GM13977 (cell line): ENCODE results near the gene TMOD2.

Experiments
- DNase-seq: peaks from one replicate; pipeline ENCODE4 v3.0.0; 2012; ENCODE audit warnings: low spot score
- CTCF ChIP-seq: IDR thresholded peaks from 2 replicates; pipeline ENCODE4 v1.5.1; 2012; ENCODE audit warnings: mild to moderate bottlenecking, control low read depth; ENCODE audit not compliant: insufficient read depth; ENCODE audit errors: extremely low read depth, missing control alignments
- in situ Hi-C: fragments of 300-500 bp; cut with MboI; formaldehyde crosslinking; loops from one replicate; pipeline ENCODE4 v1.12.0; 2022; ENCODE audit warnings: low sequenced_read_pairs, low pct_unique_long_range_greater_than_20kb, mixed read lengths, inconsistent platforms; ENCODE audit not compliant: unreplicated experiment

TMOD2 gene

GRCh38 chr15:51861557-51862359 is 110.4 kb downstream of the TMOD2 start:
- in situ Hi-C loops = no loop called here
- no peak for TF ChIP-seq CTCF
- DNase-seq = no peak

GRCh38 chr15:51863131-51863530 is 111.7 kb downstream of the TMOD2 start:
- TF ChIP-seq CTCF = no peak
- in situ Hi-C loops = no loop called here
- no peak for DNase-seq

GRCh38 chr15:51864408-51865056 is 113.1 kb downstream of the TMOD2 start:
- no peak for TF ChIP-seq CTCF
- in situ Hi-C loops = no loop called here
- DNase-seq = no peak

GRCh38 chr15:51865317-51865716 is 113.9 kb downstream of the TMOD2 start:
- in situ Hi-C loops = no loop called here
- DNase-seq = no peak
- TF ChIP-seq CTCF = no peak
